ENCODE measurements around the gene PKIG. TPM values are rescaled to one million over a fixed set of nuclear protein-coding genes. Genes with fewer than 3 reads are reported as not detected.

The PKIG gene
- polyA plus RNA-seq, 1 donor from 2014 or later = 174 TPM

GRCh38 chr20:44643596-44644229 lies 61.3 kb downstream of the PKIG start:
- H3K9me2 ChIP-seq (ENCODE audit: insufficient read depth, low read length) = no peaks in the 10 kb centered on the region
- no peak overlapping the region for H3K27ac ChIP-seq (ENCODE audit: low read length)
- H3K4me3 ChIP-seq (ENCODE audit: low read length) = no peak overlapping the region
- H4K20me1 ChIP-seq (ENCODE audit: insufficient read depth) = no peaks in the 10 kb centered on the region
- no peaks in the 10 kb centered on the region for H3K36me3 ChIP-seq (ENCODE audit: insufficient read depth, low read length)
- TF ChIP-seq CTCF (IDR thresholded peaks at IDR 0.05; ENCODE audit: poor library complexity, severe bottlenecking) = no peak
- no peak for TF ChIP-seq EP300 (conservative IDR thresholded peaks at IDR 0.05; ENCODE audit: poor library complexity, severe bottlenecking)
- TF ChIP-seq TAF1 (IDR thresholded peaks at IDR 0.05; ENCODE audit: low read depth) = no peak
- TF ChIP-seq SMC3 (conservative IDR thresholded peaks at IDR 0.05; ENCODE audit: poor library complexity) = no peak
- no peak for TF ChIP-seq POLR2AphosphoS5 (IDR thresholded peaks at IDR 0.05)
- no peak for TF ChIP-seq RAD21 (conservative IDR thresholded peaks at IDR 0.05)
- TF ChIP-seq EZH2 (IDR thresholded peaks at IDR 0.05; ENCODE audit: borderline replicate concordance, insufficient read depth, low read length, poor library complexity, severe bottlenecking) = no peak
- no peak for TF ChIP-seq MXI1 (conservative IDR thresholded peaks at IDR 0.05; ENCODE audit: poor library complexity, severe bottlenecking)
- TF ChIP-seq REST (IDR thresholded peaks at IDR 0.05; ENCODE audit: borderline replicate concordance) = no peak
- no peaks in the 10 kb centered on the region for H3K9me3 ChIP-seq (ENCODE audit: low read length)
- no peak overlapping the region for H3K4me2 ChIP-seq (ENCODE audit: low read length)
- H3F3A ChIP-seq (ENCODE audit: insufficient read depth, low read length, poor library complexity, severe bottlenecking) = no peaks in the 10 kb centered on the region
- H3K27me3 ChIP-seq (ENCODE audit: insufficient read depth, low read depth, low read length) = no peaks in the 10 kb centered on the region
- no peak overlapping the region for H2AFZ ChIP-seq (ENCODE audit: low read depth, low read length)
- H3K79me2 ChIP-seq (replicated peaks; ENCODE audit: insufficient read depth, low read length) = no peaks in the 10 kb centered on the region
- no peak overlapping the region for H3K9ac ChIP-seq (ENCODE audit: low read length)

- H3K79me2 ChIP-seq (replicated peaks; ENCODE audit: insufficient read depth, low read length) = no peaks in the 10 kb centered on the region
- no peaks in the 10 kb centered on the region for H3K9me3 ChIP-seq (ENCODE audit: low read length)
- no peaks in the 10 kb centered on the region for H3F3A ChIP-seq (ENCODE audit: insufficient read depth, low read length, poor library complexity, severe bottlenecking)
- no peak overlapping the region for H3K27ac ChIP-seq (ENCODE audit: low read length)
- H3K27me3 ChIP-seq (ENCODE audit: insufficient read depth, low read depth, low read length) = no peaks in the 10 kb centered on the region
- no peak overlapping the region for H3K4me3 ChIP-seq (ENCODE audit: low read length)
- H4K20me1 ChIP-seq (ENCODE audit: insufficient read depth) = no peaks in the 10 kb centered on the region
- no peak overlapping the region for H2AFZ ChIP-seq (ENCODE audit: low read depth, low read length)
- no peaks in the 10 kb centered on the region for H3K36me3 ChIP-seq (ENCODE audit: insufficient read depth, low read length)
- H3K9me2 ChIP-seq (ENCODE audit: insufficient read depth, low read length) = no peaks in the 10 kb centered on the region
- H3K9ac ChIP-seq (ENCODE audit: low read length) = no peak overlapping the region
- no peak overlapping the region for H3K4me2 ChIP-seq (ENCODE audit: low read length)
- TF ChIP-seq TAF1 (IDR thresholded peaks at IDR 0.05; ENCODE audit: low read depth) (no peak), POLR2AphosphoS5 (IDR thresholded peaks at IDR 0.05) (no peak), EZH2 (IDR thresholded peaks at IDR 0.05; ENCODE audit: borderline replicate concordance, insufficient read depth, low read length, poor library complexity, severe bottlenecking) (no peak), CTCF (IDR thresholded peaks at IDR 0.05; ENCODE audit: poor library complexity, severe bottlenecking) (no peak), SMC3 (conservative IDR thresholded peaks at IDR 0.05; ENCODE audit: poor library complexity) (no peak), REST (IDR thresholded peaks at IDR 0.05; ENCODE audit: borderline replicate concordance) (no peak), RAD21 (conservative IDR thresholded peaks at IDR 0.05) (no peak), EP300 (conservative IDR thresholded peaks at IDR 0.05; ENCODE audit: poor library complexity, severe bottlenecking) (no peak)
These were observed 61.8 kb downstream of the PKIG start for GRCh38 chr20:44644230-44644617.

Data from neural cell (in vitro differentiated cells).